ENCODE results near the gene MED16.

MED16 gene

GRCh38 chr19:937259-937694, 44.3 kb upstream of the MED16 start:
- Histone ChIP-seq H2AK5ac (ENCODE audit: low read length) (no peak overlapping the region), H4K91ac (ENCODE audit: low read depth, low read length) (no peak overlapping the region), H2BK5ac (ENCODE audit: low read depth, low read length, poor library complexity) (peak overlapping the region; percentile 8), H3K4me1 (ENCODE audit: control insufficient read depth in 1 of 2, insufficient read depth in 2 of 2, low read length in 2 of 2) (peaks cover 51 to 54% of the 10 kb centered on the region in 2 experiments), H3K27ac (ENCODE audit: low read depth, low read length) (peak overlapping the region; percentile 35), H3K36me3 (ENCODE audit: control insufficient read depth in 1 of 2, insufficient read depth in 2 of 2, low read length in 2 of 2) (peaks cover 78 to 86% of the 10 kb centered on the region in 2 experiments), H3K79me1 (ENCODE audit: low read length) (peaks cover 44% of the 10 kb centered on the region), H3K4ac (ENCODE audit: low read depth, low read length) (peak overlapping the region; percentile 29), H4K8ac (ENCODE audit: low read depth, low read length) (no peak overlapping the region), H3K9me3 (ENCODE audit: insufficient read depth, low read depth, low read length) (no peaks in the 10 kb centered on the region), H2AFZ (ENCODE audit: insufficient read depth, low read length, poor library complexity) (no peak overlapping the region), H2BK12ac (ENCODE audit: low read length) (no peak overlapping the region), H2BK120ac (ENCODE audit: insufficient read depth, low read length, poor library complexity) (no peak overlapping the region), H3K4me3 (ENCODE audit: low read depth, low read length) (no peak overlapping the region), H3K27me3 (ENCODE audit: insufficient read depth, low read length) (no peaks in the 10 kb centered on the region), H4K12ac (ENCODE audit: low read depth, low read length) (no peak overlapping the region), H3K18ac (ENCODE audit: low read length) (no peak overlapping the region), H3K4me2 (ENCODE audit: low read length) (no peak overlapping the region), H3K79me2 (ENCODE audit: control insufficient read depth, insufficient read depth, low read length, poor library complexity) (peaks cover 70% of the 10 kb centered on the region), H3K9ac (ENCODE audit: low read length) (no peak overlapping the region), H3K23ac (ENCODE audit: low read length) (no peak overlapping the region), H3K14ac (ENCODE audit: low read length) (no peak overlapping the region)
- no CpG with 5 or more reads among the region's 16 CpGs for WGBS (ENCODE audit: extremely low coverage, insufficient coverage, insufficient read length)
- peak in 1 of 2 donors; percentile 66 for DNase-seq

GRCh38 chr19:936175-936546, 43.2 kb upstream of the MED16 start:
- no peak overlapping the region for H2BK120ac ChIP-seq (ENCODE audit: insufficient read depth, low read length, poor library complexity)
- H3K4me2 ChIP-seq (ENCODE audit: low read length): no peak overlapping the region
- H4K12ac ChIP-seq (ENCODE audit: low read depth, low read length): no peak overlapping the region
- H3K4ac ChIP-seq (ENCODE audit: low read depth, low read length): peak overlapping the region; percentile 84
- H2AK5ac ChIP-seq (ENCODE audit: low read length): no peak overlapping the region
- no peak overlapping the region for H3K14ac ChIP-seq (ENCODE audit: low read length)
- H3K27me3 ChIP-seq (ENCODE audit: insufficient read depth, low read length): no peaks in the 10 kb centered on the region
- H2AFZ ChIP-seq (ENCODE audit: insufficient read depth, low read length, poor library complexity): no peak overlapping the region
- H3K79me2 ChIP-seq (ENCODE audit: control insufficient read depth, insufficient read depth, low read length, poor library complexity): peaks cover 66% of the 10 kb centered on the region
- H3K27ac ChIP-seq (ENCODE audit: low read depth, low read length): peak overlapping the region; percentile 54
- no CpG with 5 or more reads among the region's 10 CpGs for WGBS (ENCODE audit: extremely low coverage, insufficient coverage, insufficient read length)
- H3K79me1 ChIP-seq (ENCODE audit: low read length): peaks cover 51% of the 10 kb centered on the region
- H3K9me3 ChIP-seq (ENCODE audit: insufficient read depth, low read depth, low read length): no peaks in the 10 kb centered on the region
- DNase-seq: no peak
- peak overlapping the region; percentile 27 for H2BK12ac ChIP-seq (ENCODE audit: low read length)
- no peak overlapping the region for H2BK5ac ChIP-seq (ENCODE audit: low read depth, low read length, poor library complexity)
- H3K4me3 ChIP-seq (ENCODE audit: low read depth, low read length): no peak overlapping the region
- no peak overlapping the region for H3K23ac ChIP-seq (ENCODE audit: low read length)
- H3K4me1 ChIP-seq (ENCODE audit: control insufficient read depth in 1 of 2, insufficient read depth in 2 of 2, low read length in 2 of 2): peaks cover 57 to 60% of the 10 kb centered on the region in 2 experiments
- no peak overlapping the region for H3K9ac ChIP-seq (ENCODE audit: low read length)
- H3K36me3 ChIP-seq (ENCODE audit: control insufficient read depth in 1 of 2, insufficient read depth in 2 of 2, low read length in 2 of 2): peaks cover 75 to 84% of the 10 kb centered on the region in 2 experiments
- H4K8ac ChIP-seq (ENCODE audit: low read depth, low read length): no peak overlapping the region
- H3K18ac ChIP-seq (ENCODE audit: low read length): no peak overlapping the region
- H4K91ac ChIP-seq (ENCODE audit: low read depth, low read length): no peak overlapping the region

GRCh38 chr19:934865-935479, 42.0 kb upstream of the MED16 start:
- Histone ChIP-seq H3K36me3 (ENCODE audit: control insufficient read depth in 1 of 2, insufficient read depth in 2 of 2, low read length in 2 of 2) (peaks cover 70 to 81% of the 10 kb centered on the region in 2 experiments), H2BK120ac (ENCODE audit: insufficient read depth, low read length, poor library complexity) (peak overlapping the region; percentile 95), H3K4me2 (ENCODE audit: low read length) (no peak overlapping the region), H3K9ac (ENCODE audit: low read length) (no peak overlapping the region), H3K79me2 (ENCODE audit: control insufficient read depth, insufficient read depth, low read length, poor library complexity) (peaks cover 55% of the 10 kb centered on the region), H4K12ac (ENCODE audit: low read depth, low read length) (peak overlapping the region; percentile 32), H3K79me1 (ENCODE audit: low read length) (peaks cover 54% of the 10 kb centered on the region), H3K4me1 (ENCODE audit: control insufficient read depth in 1 of 2, insufficient read depth in 2 of 2, low read length in 2 of 2) (peaks cover 57 to 60% of the 10 kb centered on the region in 2 experiments), H3K18ac (ENCODE audit: low read length) (peak overlapping the region; percentile 58), H3K23ac (ENCODE audit: low read length) (no peak overlapping the region), H2BK12ac (ENCODE audit: low read length) (peak overlapping the region; percentile 42), H2BK5ac (ENCODE audit: low read depth, low read length, poor library complexity) (peak overlapping the region; percentile 97), H3K27ac (ENCODE audit: low read depth, low read length) (peak overlapping the region; percentile 96), H3K4ac (ENCODE audit: low read depth, low read length) (peak overlapping the region; percentile 100), H3K27me3 (ENCODE audit: insufficient read depth, low read length) (no peaks in the 10 kb centered on the region), H4K8ac (ENCODE audit: low read depth, low read length) (peak overlapping the region; percentile 42), H3K14ac (ENCODE audit: low read length) (peak overlapping the region; percentile 90), H3K9me3 (ENCODE audit: insufficient read depth, low read depth, low read length) (no peaks in the 10 kb centered on the region), H2AK5ac (ENCODE audit: low read length) (peak overlapping the region; percentile 15), H2AFZ (ENCODE audit: insufficient read depth, low read length, poor library complexity) (peak overlapping the region; percentile 57), H3K4me3 (ENCODE audit: low read depth, low read length) (no peak overlapping the region), H4K91ac (ENCODE audit: low read depth, low read length) (peak overlapping the region; percentile 99)
- peak; percentile 82 to 84 for DNase-seq
- no CpG with 5 or more reads among the region's 31 CpGs for WGBS (ENCODE audit: extremely low coverage, insufficient coverage, insufficient read length)

GRCh38 chr19:934197-934840, 41.3 kb upstream of the MED16 start:
- Histone ChIP-seq H3K36me3 (ENCODE audit: control insufficient read depth in 1 of 2, insufficient read depth in 2 of 2, low read length in 2 of 2) (peaks cover 70 to 81% of the 10 kb centered on the region in 2 experiments), H3K4ac (ENCODE audit: low read depth, low read length) (peak overlapping the region; percentile 100), H4K91ac (ENCODE audit: low read depth, low read length) (peak overlapping the region; percentile 99), H2AFZ (ENCODE audit: insufficient read depth, low read length, poor library complexity) (peak overlapping the region; percentile 40), H3K27me3 (ENCODE audit: insufficient read depth, low read length) (no peaks in the 10 kb centered on the region), H2BK5ac (ENCODE audit: low read depth, low read length, poor library complexity) (peak overlapping the region; percentile 97), H2BK12ac (ENCODE audit: low read length) (peak overlapping the region; percentile 84), H3K4me2 (ENCODE audit: low read length) (no peak overlapping the region), H3K4me3 (ENCODE audit: low read depth, low read length) (no peak overlapping the region), H3K18ac (ENCODE audit: low read length) (peak overlapping the region; percentile 86), H3K79me1 (ENCODE audit: low read length) (peaks cover 52% of the 10 kb centered on the region), H4K8ac (ENCODE audit: low read depth, low read length) (peak overlapping the region; percentile 88), H3K79me2 (ENCODE audit: control insufficient read depth, insufficient read depth, low read length, poor library complexity) (peaks cover 54% of the 10 kb centered on the region), H3K9ac (ENCODE audit: low read length) (no peak overlapping the region), H3K23ac (ENCODE audit: low read length) (no peak overlapping the region), H2AK5ac (ENCODE audit: low read length) (peak overlapping the region; percentile 87), H3K14ac (ENCODE audit: low read length) (peak overlapping the region; percentile 90), H3K9me3 (ENCODE audit: insufficient read depth, low read depth, low read length) (no peaks in the 10 kb centered on the region), H3K4me1 (ENCODE audit: control insufficient read depth in 1 of 2, insufficient read depth in 2 of 2, low read length in 2 of 2) (peaks cover 53 to 56% of the 10 kb centered on the region in 2 experiments), H4K12ac (ENCODE audit: low read depth, low read length) (peak overlapping the region; percentile 57), H2BK120ac (ENCODE audit: insufficient read depth, low read length, poor library complexity) (peak overlapping the region; percentile 95), H3K27ac (ENCODE audit: low read depth, low read length) (peak overlapping the region; percentile 96)
- no peak for DNase-seq
- no CpG with 5 or more reads among the region's 29 CpGs for WGBS (ENCODE audit: extremely low coverage, insufficient coverage, insufficient read length)
